Dendritic cell treated with granulocyte-macrophage colony-stimulating factor and Interleukin-4, amounts not matched to agents 40 ng/mL and 50 ng/mL, for 4 days (primary cell): ENCODE measurements around the gene UBN2.
"Not testable (repeated sequence)": the region's sequence is repeated elsewhere in the genome, so short reads cannot be mapped to it uniquely, and the experiment has no call there.

Source experiments
- H3K27ac Mint-ChIP-seq: one replicate; pipeline ENCODE4 v1.8.0; 2022; ENCODE audit warnings: mild to moderate bottlenecking, mixed read lengths
- H3K27me3 Mint-ChIP-seq: one replicate; pipeline ENCODE4 v1.8.0; 2022; ENCODE audit warnings: mild to moderate bottlenecking, mixed read lengths
- H3K36me3 Mint-ChIP-seq: one replicate; pipeline ENCODE4 v1.8.0; 2022; ENCODE audit warnings: low read depth, mixed read lengths
- H3K4me1 Mint-ChIP-seq: one replicate; pipeline ENCODE4 v1.8.0; 2022; ENCODE audit warnings: low read depth, mixed read lengths
- H3K4me3 Mint-ChIP-seq: one replicate; pipeline ENCODE4 v1.8.0; 2022; ENCODE audit warnings: mild to moderate bottlenecking, moderate library complexity, mixed read lengths
- H3K9me3 Mint-ChIP-seq: one replicate; pipeline ENCODE4 v1.8.0; 2022; ENCODE audit warnings: mixed read lengths
- intact Hi-C: fragments of 100-400 bp; cut with micrococcal nuclease; formaldehyde crosslinking; loops from one replicate; pipeline ENCODE4 v1.15.0; 2022

Gene UBN2

GRCh38 chr7:139294241-139294640, 63.2 kb downstream of the UBN2 start:
- H3K27me3 Mint-ChIP-seq: no peaks in the 10 kb centered on the region
- intact Hi-C loops: no loop called here
- H3K4me3 Mint-ChIP-seq: no peak overlapping the region
- no peak overlapping the region for H3K27ac Mint-ChIP-seq
- H3K9me3 Mint-ChIP-seq: no peaks in the 10 kb centered on the region
- peaks cover 55% of the 10 kb centered on the region for H3K36me3 Mint-ChIP-seq
- no peaks in the 10 kb centered on the region for H3K4me1 Mint-ChIP-seq

GRCh38 chr7:139294951-139295575, 64.0 kb downstream of the UBN2 start:
- Mint-ChIP-seq H3K4me3 (no peak overlapping the region), H3K27me3 (no peaks in the 10 kb centered on the region), H3K27ac (no peak overlapping the region), H3K36me3 (peaks cover 60% of the 10 kb centered on the region), H3K4me1 (no peaks in the 10 kb centered on the region), H3K9me3 (no peaks in the 10 kb centered on the region)
- intact Hi-C loops: no loop called here

DNA sequence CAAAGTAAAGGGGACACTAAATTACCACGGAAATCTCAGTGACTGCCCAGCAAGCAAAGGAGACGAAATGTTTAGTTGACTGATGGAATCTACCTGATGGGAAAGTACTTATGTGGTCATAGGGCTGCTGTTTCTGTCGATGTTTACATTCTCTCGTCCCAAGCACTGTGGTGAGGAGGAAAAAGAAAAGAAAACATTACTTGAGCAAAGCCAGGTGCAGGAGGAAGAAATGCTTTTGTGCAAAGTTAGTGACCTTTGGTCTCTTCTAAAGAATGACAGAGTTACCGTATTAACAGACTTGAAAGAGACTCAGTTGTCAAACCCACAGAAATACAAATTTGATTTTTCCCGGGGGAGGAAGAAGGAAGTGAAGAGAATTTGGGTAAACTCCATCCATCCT, 66.8 kb downstream of the UBN2 start:
- Mint-ChIP-seq H3K36me3 (peaks cover 81% of the 10 kb centered on the region), H3K27ac (no peak overlapping the region)

GRCh38 chr7:139299296-139299695, 68.3 kb downstream of the UBN2 start:
- Mint-ChIP-seq H3K36me3 (peaks cover 76% of the 10 kb centered on the region), H3K4me3 (no peak overlapping the region), H3K27me3 (no peaks in the 10 kb centered on the region), H3K4me1 (no peaks in the 10 kb centered on the region), H3K27ac (no peak overlapping the region), H3K9me3 (no peaks in the 10 kb centered on the region)
- intact Hi-C loops: no loop called here

More for the DNA sequence above, 66.8 kb downstream of the UBN2 start:
- Mint-ChIP-seq H3K27me3 (no peaks in the 10 kb centered on the region), H3K9me3 (no peaks in the 10 kb centered on the region), H3K4me3 (no peak overlapping the region), H3K4me1 (no peaks in the 10 kb centered on the region)
- intact Hi-C loops: no loop called here

DNA sequence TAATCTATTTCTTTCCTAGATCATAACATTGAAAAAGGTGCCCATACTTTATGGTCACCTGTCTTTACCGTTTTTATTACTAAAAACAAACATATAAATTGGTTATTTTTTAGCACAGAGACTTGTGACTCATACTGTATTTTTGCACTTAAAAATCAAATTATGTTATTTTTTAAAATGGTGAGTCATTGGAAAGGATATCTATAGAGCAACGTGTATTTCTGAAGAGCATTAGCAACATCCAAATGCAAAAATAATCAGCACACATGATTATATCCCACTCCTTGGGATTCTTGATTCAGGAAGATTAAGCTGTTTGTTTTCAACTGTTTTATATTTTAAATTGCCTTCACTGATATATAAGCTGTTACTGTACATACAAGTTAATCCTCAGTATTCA, 69.4 kb downstream of the UBN2 start:
- no peaks in the 10 kb centered on the region for H3K4me1 Mint-ChIP-seq
- no peaks in the 10 kb centered on the region for H3K27me3 Mint-ChIP-seq
- H3K4me3 Mint-ChIP-seq: no peak overlapping the region
- H3K36me3 Mint-ChIP-seq: peaks cover 71% of the 10 kb centered on the region
- no peak overlapping the region for H3K27ac Mint-ChIP-seq
- no peaks in the 10 kb centered on the region for H3K9me3 Mint-ChIP-seq
- intact Hi-C loops: no loop called here

GRCh38 chr7:139304517-139304916, 73.5 kb downstream of the UBN2 start:
- Mint-ChIP-seq H3K36me3 (peaks cover 58% of the 10 kb centered on the region), H3K27me3 (no peaks in the 10 kb centered on the region), H3K27ac (no peak overlapping the region), H3K4me1 (no peaks in the 10 kb centered on the region), H3K4me3 (no peak overlapping the region), H3K9me3 (no peaks in the 10 kb centered on the region)
- intact Hi-C loops: no loop called here

DNA sequence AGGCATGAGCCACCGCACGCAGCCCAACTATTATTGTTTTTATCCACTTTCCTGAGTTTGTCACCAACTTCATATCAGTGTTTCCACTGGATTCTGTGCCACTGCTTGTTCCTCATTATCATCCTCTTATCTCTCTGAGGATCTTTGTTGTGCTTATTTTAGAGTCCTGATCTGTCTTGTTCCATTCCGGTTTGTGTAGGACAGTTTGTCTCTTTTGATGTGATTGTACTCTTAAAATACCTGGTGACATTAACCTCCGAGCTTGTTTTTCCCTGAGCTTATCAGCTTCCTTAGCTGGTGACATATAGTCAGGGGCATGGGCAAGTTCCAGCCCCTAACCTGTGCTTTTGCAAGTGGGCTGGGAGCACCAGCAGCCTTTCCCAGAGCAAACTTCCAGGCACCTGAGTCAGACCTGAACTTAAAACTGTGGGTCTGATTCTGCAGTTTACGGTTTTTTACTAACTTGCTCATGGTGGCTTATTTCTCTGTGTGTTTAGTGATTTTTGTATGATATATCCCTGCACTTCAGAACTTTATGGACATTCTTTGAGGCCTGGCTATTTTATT, 87.0 kb downstream of the UBN2 start:
- Mint-ChIP-seq H3K27ac (no peak overlapping the region), H3K27me3 (no peaks in the 10 kb centered on the region), H3K9me3 (no peaks in the 10 kb centered on the region), H3K36me3 (no peaks in the 10 kb centered on the region), H3K4me1 (no peaks in the 10 kb centered on the region), H3K4me3 (no peak overlapping the region)
- intact Hi-C loops: no loop called here

DNA sequence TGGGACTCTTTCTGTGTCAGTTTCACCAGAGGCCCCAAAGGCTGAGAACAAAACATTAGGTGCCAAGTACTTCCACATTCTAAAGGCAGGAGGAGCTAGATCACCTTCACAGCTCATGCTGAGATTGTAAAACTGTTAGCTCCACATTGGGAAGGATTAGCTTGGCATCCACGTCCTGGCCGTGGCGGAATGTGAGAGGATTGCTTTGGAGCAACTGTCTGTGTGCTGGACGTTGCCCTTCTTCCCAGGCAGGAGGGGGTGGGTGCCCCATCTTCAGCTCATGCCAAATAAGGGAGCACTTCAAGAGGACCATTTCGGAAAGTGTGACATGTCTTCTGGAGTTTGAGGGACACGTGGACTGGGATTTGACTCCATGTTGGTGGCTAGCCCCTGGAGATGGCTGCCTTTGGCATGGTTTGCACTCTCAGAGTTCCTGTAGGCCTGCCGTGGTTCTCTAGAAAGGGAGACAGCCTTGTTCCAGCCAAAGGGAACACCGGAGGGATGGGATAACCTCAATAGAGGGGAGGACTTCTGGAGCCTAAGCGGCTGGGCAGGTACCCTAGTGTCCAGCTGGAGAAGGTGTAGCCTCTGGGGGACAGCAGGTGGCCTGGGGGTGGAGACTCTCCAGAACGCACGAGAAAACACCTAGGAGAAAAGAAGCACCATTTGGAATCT, 90.2 kb downstream of the UBN2 start:
- H3K36me3 Mint-ChIP-seq: no peaks in the 10 kb centered on the region
- no peaks in the 10 kb centered on the region for H3K27me3 Mint-ChIP-seq
- H3K4me3 Mint-ChIP-seq: no peak overlapping the region
- H3K27ac Mint-ChIP-seq: no peak overlapping the region
- no peaks in the 10 kb centered on the region for H3K9me3 Mint-ChIP-seq
- no peaks in the 10 kb centered on the region for H3K4me1 Mint-ChIP-seq
- intact Hi-C loops: no loop called here

DNA sequence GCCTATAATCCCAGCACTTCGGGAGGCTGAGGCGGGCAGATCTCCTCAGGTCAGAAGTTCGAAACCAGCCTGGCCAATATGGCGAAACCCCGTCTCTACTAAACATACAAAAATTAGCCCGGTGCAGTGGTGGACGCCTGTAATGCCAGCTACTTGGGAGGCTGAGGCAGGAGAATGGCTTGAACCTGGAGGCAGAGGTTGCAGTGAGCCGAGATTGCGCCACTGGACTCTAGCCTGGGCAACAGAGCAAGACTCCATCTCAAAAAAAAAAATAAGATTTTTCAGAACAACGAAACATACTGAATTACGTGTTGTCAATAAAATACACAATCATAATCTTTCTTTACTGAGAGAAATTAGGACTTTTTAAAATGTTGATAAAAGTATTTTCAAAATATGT, 93.7 kb downstream of the UBN2 start:
- H3K36me3 Mint-ChIP-seq, H3K27ac Mint-ChIP-seq, H3K4me1 Mint-ChIP-seq, H3K27me3 Mint-ChIP-seq, H3K9me3 Mint-ChIP-seq, H3K4me3 Mint-ChIP-seq, intact Hi-C loops: not testable (repeated sequence)

DNA sequence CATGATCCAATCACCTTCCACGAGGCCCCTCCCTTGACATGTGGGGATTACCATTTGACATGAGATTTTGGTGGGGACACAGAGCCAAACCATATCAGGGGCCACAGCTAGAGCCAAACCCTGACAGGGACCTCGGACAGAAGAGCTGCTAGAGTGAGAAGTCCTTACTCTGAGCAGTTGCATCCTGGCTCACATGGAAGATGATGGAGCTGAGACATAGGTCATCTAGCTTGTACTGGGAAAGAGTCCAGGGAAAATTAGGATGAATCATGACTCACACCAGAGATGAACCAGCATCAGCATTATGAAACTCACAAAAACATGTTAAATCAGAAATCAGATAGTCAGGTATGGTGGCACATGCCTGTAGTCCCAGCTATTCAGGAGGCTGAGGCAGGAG, 97.3 kb downstream of the UBN2 start:
- H3K27ac Mint-ChIP-seq: no peak overlapping the region
- H3K27me3 Mint-ChIP-seq: no peaks in the 10 kb centered on the region
- H3K4me1 Mint-ChIP-seq: no peaks in the 10 kb centered on the region
- H3K9me3 Mint-ChIP-seq: no peaks in the 10 kb centered on the region
- no peak overlapping the region for H3K4me3 Mint-ChIP-seq
- intact Hi-C loops: no loop called here
- no peaks in the 10 kb centered on the region for H3K36me3 Mint-ChIP-seq

- Mint-ChIP-seq H3K27me3 (peaks cover 1% of the 10 kb centered on the region), H3K4me1 (no peaks in the 10 kb centered on the region), H3K27ac (no peak overlapping the region), H3K36me3 (no peaks in the 10 kb centered on the region), H3K4me3 (no peak overlapping the region), H3K9me3 (no peaks in the 10 kb centered on the region)
- intact Hi-C loops: no loop called here
These were observed 98.1 kb downstream of the UBN2 start for GRCh38 chr7:139329119-139329518.

GRCh38 chr7:139330333-139331030, 99.4 kb downstream of the UBN2 start:
- Mint-ChIP-seq H3K4me3 (no peak overlapping the region), H3K27me3 (peaks cover 1% of the 10 kb centered on the region), H3K4me1 (no peaks in the 10 kb centered on the region), H3K27ac (no peak overlapping the region), H3K9me3 (no peaks in the 10 kb centered on the region), H3K36me3 (no peaks in the 10 kb centered on the region)
- intact Hi-C loops: no loop called here

DNA sequence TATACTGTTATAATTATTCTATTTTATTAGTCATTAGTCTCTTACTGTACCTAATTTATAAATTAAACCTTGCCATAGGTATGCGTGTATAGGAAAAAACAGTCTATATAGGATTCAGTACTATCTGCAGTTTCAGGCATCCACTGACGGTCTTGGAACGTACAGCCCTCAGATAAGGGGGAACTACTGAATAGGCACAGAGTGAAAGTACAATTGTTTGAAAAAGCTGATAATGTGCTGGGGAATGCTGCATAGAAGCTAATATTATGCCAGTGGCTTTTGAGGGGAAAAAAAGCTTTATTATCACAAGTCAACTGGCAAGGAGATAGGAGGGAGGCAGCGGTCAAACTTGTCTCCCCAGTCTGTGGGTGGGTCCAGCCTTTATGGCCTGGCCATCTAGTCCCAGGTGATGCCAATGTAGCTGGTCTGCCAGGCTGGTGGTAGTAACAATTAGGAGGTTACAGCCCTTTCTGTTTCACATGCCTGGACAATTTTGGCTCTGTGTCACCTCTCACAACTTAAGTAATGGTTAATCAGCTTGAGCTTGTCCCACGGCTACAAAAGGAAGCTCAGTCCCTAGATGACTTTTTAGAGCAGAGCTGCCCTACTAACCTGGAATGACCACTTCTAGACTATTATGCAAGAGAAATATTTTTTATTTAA, 101.8 kb downstream of the UBN2 start:
- Mint-ChIP-seq H3K4me1 (no peaks in the 10 kb centered on the region), H3K36me3 (no peaks in the 10 kb centered on the region), H3K27me3 (peaks cover 1% of the 10 kb centered on the region), H3K27ac (no peak overlapping the region), H3K4me3 (no peak overlapping the region), H3K9me3 (no peaks in the 10 kb centered on the region)
- intact Hi-C loops: no loop called here

GRCh38 chr7:139333443-139333842, 102.4 kb downstream of the UBN2 start:
- intact Hi-C loops, H3K36me3 Mint-ChIP-seq, H3K4me3 Mint-ChIP-seq, H3K27ac Mint-ChIP-seq, H3K27me3 Mint-ChIP-seq, H3K9me3 Mint-ChIP-seq, H3K4me1 Mint-ChIP-seq: not testable (repeated sequence)
